Ovary (tissue), 9 donors: ENCODE results near the gene NOL9. TPM values are rescaled to one million over a fixed set of nuclear protein-coding genes. Genes with fewer than 3 reads are reported as not detected.

ENCODE experiments used
- DNase-seq, 5 donors: peaks; one replicate each; pipeline ENCODE4 v3.0.0-alpha.2; 2019 to 2020
- H3K27ac ChIP-seq, 2 donors: fragments of 200-600 bp; one replicate each; pipeline versions ENCODE4 v1.5.1 to v1.8.0; 2019 to 2022
- H3K27me3 ChIP-seq: fragments of 200-600 bp; one replicate; pipeline ENCODE4 v1.8.0; 2022
- H3K36me3 ChIP-seq: fragments of 200-600 bp; sonication (generic); one replicate; pipeline ENCODE4 v1.5.1; 2019
- H3K4me1 ChIP-seq: one replicate; pipeline ENCODE4 v1.8.1; 2013; ENCODE audit warnings: mild to moderate bottlenecking, moderate library complexity; ENCODE audit not compliant: insufficient read depth
- H3K4me3 ChIP-seq: fragments of 200-600 bp; sonication (generic); one replicate; pipeline ENCODE4 v1.5.1; 2017
- H3K9me3 ChIP-seq, 2 donors: fragments of 200-600 bp in 1 of 2; sonication (generic) in 1 of 2; one replicate each; pipeline versions ENCODE4 v1.5.1 to v1.8.1; 2013 to 2019; ENCODE audit warnings: mild to moderate bottlenecking in 1 of 2, moderate library complexity in 1 of 2
- EP300 ChIP-seq: sonication (generic); formaldehyde crosslinking; IDR thresholded peaks from one replicate; pipeline ENCODE4 v1.6.1; 2017; ENCODE audit warnings: antibody characterized with exemption
- POLR2A ChIP-seq: fragments of 450-650 bp; IDR thresholded peaks from one replicate; pipeline ENCODE4 v1.6.1; 2017; ENCODE audit warnings: antibody characterized with exemption, mild to moderate bottlenecking, moderate library complexity
- WGBS, 3 donors: extraction: QIAGEN DNeasy Blood & Tissue Kit in 1 of 3; methylation state at CpG; one replicate each; pipeline versions ENCODE4 v1.1.5 to v1.1.7; 2013 to 2017; 5-methylcytosine and 5-hydroxymethylcytosine counted together
- intact Hi-C, 4 donors: fragments of 100-400 bp; cut with DNase I; formaldehyde crosslinking; loops; one replicate each; pipeline versions ENCODE4 v1.11.0 to v1.15.1; 2022 to 2023
- polyA plus RNA-seq, 2 donors: library from polyadenylated mRNA; stranded (reverse); fragments of 200-250 nt in 1 of 2; fragments of 350-450 nt in 1 of 2; fragmentation: Illumina TruSeq in 1 of 2; extraction: RNeasy Lipid Tissue Mini Kit (QIAGEN cat#74804) in 1 of 2; gene quantifications; one replicate each; pipeline ENCODE4 v1.2.3, GENCODE V29; 2013 to 2014
- total RNA-seq, 7 donors: library from RNA; depleted of rRNA in 2 of 7; stranded (reverse); fragments of >200 nt in 2 of 7; fragmentation: NEBNext Ultra II Directional in 3 of 7; extraction: Animal tissue kit (Norgen Biotek cat#: 25700) in 3 of 7; gene quantifications; one replicate each; pipeline versions ENCODE4 v1.1.0 to v1.2.4, GENCODE V29; 2016 to 2023
- TF ChIP-seq, protein P1 (sequence below), 3 donors: fragments of 450-650 bp in 2 of 3; fragments of 200-600 bp in 1 of 3; IDR thresholded peaks; one replicate each; pipeline versions ENCODE4 v1.5.1 to v1.8.0; 2016 to 2022; ENCODE audit warnings: antibody characterized with exemption in 3 of 3, mild to moderate bottlenecking in 1 of 3
- donor health status: DM: no; HTN: no; CAD: no; lungs with moderate emphysema.
- donor health status: DM: no; HTN: no; CAD: no.
- donor health status: Bipolar disorder and iron deficiency.
- donor health status: DM: yes; HTN: yes; CAD: no.
- donor health status: DM: no; HTN: no; CAD: no.
- donor health status: DM: yes; HTN: yes; CAD: no.

NOL9 gene
- total and polyA plus RNA-seq, 9 donors = 7.2 to 38.9 (median 25.8) TPM

DNA sequence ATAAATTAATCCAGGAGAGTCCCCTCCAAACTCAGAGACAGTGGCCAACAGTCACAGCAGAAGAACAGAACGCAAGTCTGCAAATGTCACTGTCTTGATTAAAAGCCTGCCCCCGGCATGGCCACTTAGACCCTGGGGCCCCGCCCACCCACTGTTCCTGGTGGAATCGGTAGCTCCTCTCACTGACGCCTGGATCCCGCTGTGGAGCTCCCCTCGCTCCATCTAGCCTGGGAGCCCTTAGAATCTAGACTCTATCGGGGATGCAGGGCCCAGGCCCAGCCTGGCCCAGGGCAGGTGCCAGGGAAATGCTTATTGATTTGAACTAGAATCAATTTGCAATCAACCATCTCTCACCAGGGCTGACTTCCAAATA, 41.4 kb downstream of the NOL9 start:
- Histone ChIP-seq H3K27ac (no peak overlapping the region), H3K9me3 (no peaks in the 10 kb centered on the region), H3K4me3 (no peak overlapping the region), H3K27me3 (no peaks in the 10 kb centered on the region), H3K4me1 (peaks cover 3% of the 10 kb centered on the region), H3K36me3 (no peaks in the 10 kb centered on the region)
- TF ChIP-seq EP300 (no peak), POLR2A (no peak)
- TF ChIP-seq, protein P1, sequence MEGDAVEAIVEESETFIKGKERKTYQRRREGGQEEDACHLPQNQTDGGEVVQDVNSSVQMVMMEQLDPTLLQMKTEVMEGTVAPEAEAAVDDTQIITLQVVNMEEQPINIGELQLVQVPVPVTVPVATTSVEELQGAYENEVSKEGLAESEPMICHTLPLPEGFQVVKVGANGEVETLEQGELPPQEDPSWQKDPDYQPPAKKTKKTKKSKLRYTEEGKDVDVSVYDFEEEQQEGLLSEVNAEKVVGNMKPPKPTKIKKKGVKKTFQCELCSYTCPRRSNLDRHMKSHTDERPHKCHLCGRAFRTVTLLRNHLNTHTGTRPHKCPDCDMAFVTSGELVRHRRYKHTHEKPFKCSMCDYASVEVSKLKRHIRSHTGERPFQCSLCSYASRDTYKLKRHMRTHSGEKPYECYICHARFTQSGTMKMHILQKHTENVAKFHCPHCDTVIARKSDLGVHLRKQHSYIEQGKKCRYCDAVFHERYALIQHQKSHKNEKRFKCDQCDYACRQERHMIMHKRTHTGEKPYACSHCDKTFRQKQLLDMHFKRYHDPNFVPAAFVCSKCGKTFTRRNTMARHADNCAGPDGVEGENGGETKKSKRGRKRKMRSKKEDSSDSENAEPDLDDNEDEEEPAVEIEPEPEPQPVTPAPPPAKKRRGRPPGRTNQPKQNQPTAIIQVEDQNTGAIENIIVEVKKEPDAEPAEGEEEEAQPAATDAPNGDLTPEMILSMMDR (IDR thresholded peaks at IDR 0.05) = no peak
- DNase-seq = no peak
- 82 to 88% (median 86%) methylated on average over 8 of the region's 8 CpGs for WGBS, 3 donors
- intact Hi-C loops = no loop called here

DNA sequence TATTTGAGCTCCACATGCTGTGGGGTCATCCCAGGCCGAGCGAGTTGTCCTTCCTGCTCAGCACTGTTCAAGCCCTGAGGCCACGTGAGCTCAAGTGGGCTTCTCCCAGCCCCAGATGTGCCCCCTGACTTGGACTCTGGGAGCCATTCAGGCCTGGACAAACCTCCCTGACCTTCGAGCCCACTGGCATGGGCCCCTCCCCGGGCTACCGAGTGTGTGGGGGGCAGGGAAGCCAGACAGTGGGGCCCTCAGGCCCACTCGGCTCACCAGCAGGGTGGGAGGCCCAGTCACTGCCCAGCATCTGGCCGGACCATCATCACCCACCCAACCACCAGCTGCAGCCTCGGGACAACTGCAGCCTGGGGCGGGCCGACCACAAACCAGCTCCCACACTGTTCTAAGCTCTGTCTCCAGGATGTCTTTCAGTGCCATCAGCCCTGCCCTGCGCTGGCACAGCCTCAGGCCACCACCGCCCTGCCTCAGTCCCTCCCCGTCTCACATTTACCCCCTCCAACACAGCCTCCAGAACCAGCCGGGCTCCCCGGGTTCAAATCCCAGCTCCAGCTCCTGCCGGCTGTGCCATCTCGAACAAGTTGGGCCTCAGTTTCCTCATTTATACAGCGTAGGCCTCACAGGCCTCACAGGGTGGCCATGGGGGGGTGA, 41.9 kb downstream of the NOL9 start:
- H3K4me3 ChIP-seq = no peak overlapping the region
- H3K27me3 ChIP-seq = no peaks in the 10 kb centered on the region
- intact Hi-C loops = no loop called here
- no peak for DNase-seq
- H3K4me1 ChIP-seq = peaks cover 3% of the 10 kb centered on the region
- no peak for TF ChIP-seq EP300
- TF ChIP-seq, protein P1 (IDR thresholded peaks at IDR 0.05) = no peak
- no peak for TF ChIP-seq POLR2A
- no peak overlapping the region for H3K27ac ChIP-seq
- WGBS, 3 donors = 78 to 87% (median 87%) methylated on average over 18 to 19 of the region's 19 CpGs
- H3K9me3 ChIP-seq = no peaks in the 10 kb centered on the region
- H3K36me3 ChIP-seq = no peaks in the 10 kb centered on the region

DNA sequence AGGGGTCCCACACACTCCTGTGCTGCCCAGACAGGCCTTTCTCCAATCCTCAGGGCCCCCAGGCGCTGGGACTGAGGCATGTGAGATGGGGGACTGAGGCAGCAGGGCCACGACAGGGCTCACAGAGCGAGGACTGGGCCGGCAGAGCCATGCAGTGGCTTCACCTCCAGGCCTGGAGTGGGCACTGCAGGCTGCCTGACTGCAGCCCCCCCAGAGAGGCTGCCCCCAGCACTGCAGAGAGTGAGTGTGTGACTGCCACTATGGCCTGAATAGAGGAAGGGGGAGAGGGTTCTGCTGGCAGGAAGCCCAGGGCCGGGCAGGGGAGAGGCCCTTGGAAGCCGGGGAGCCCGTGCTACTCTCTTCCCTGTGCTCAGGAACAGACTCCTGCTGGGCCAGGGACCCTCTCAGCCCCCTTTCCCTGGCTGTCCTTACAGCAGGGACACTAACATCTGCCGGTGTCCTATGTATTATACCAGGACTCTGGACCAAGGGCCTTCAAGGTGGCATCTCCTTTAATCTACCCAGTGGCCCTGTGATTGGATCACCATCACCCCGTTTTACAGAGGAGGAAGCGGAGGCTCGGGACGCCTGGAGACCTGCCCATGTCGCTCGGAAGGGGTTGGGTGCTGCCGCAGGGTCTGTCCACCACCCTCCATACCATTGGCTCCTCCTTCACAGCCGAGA, 42.6 kb downstream of the NOL9 start:
- H3K4me1 ChIP-seq = peaks cover 3% of the 10 kb centered on the region
- H3K27ac ChIP-seq = no peak overlapping the region
- H3K27me3 ChIP-seq = no peaks in the 10 kb centered on the region
- 79 to 87% (median 85%) methylated on average over 16 of the region's 16 CpGs for WGBS, 3 donors
- no peak for TF ChIP-seq EP300
- TF ChIP-seq, protein P1 (IDR thresholded peaks at IDR 0.05) = no peak
- no peak for TF ChIP-seq POLR2A
- intact Hi-C loops = no loop called here
- no peak overlapping the region for H3K4me3 ChIP-seq
- no peaks in the 10 kb centered on the region for H3K9me3 ChIP-seq
- H3K36me3 ChIP-seq = no peaks in the 10 kb centered on the region
- no peak for DNase-seq

DNA sequence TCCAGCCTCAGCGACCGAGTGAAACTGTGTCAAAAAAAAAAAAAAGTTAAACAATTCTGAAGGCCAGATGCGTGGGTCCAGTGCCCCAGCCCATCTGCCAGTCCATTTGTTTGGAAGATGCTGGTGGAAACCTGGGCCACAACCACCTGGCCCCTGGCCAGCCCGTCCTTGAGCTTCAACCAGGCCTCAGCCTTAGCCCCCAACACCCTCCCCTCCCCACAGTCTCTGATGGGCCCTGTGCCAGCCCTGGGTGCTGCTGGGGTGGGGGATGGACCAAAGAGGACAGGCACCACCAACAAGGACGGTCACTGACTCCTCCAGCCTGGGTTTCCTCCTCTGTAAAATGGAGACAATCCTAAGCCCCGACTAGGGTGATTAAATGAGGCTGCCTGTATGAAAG, 43.3 kb downstream of the NOL9 start:
- Histone ChIP-seq H3K4me3 (no peak overlapping the region), H3K4me1 (peaks cover 3% of the 10 kb centered on the region), H3K27me3 (no peaks in the 10 kb centered on the region), H3K36me3 (no peaks in the 10 kb centered on the region), H3K27ac (no peak overlapping the region), H3K9me3 (no peaks in the 10 kb centered on the region)
- no peak for DNase-seq
- intact Hi-C loops = no loop called here
- TF ChIP-seq, protein P1 (IDR thresholded peaks at IDR 0.05) = no peak
- no peak for TF ChIP-seq EP300
- TF ChIP-seq POLR2A = no peak
- WGBS, 3 donors = 60 to 71% (median 71%) methylated on average over 5 to 6 of the region's 6 CpGs
